ENCODE measurements around the gene TLX2. TPM values are rescaled to one million over a fixed set of nuclear protein-coding genes. Genes with fewer than 3 reads are reported as not detected.

Gene TLX2
- total and polyA plus RNA-seq, 2 experiments from 2014 or later, result 0.16 to 0.21 TPM

- Mint-ChIP-seq H3K36me3 (ENCODE audit: low read depth) (peaks cover 14% of the 10 kb centered on the region), H3K27ac (no peak overlapping the region), H3K9me3 (no peaks in the 10 kb centered on the region; the same call in 2 of the 3 replicates), H3K27me3 (ENCODE audit: insufficient read depth, low read depth, poor library complexity) (peaks cover 6% of the 10 kb centered on the region), H3K4me1 (no peaks in the 10 kb centered on the region; the same call in none of the 3 replicates), H3K4me3 (no peak overlapping the region)
- no peaks in the 10 kb centered on the region for H3K4me1 ChIP-seq (ENCODE audit: insufficient read depth)
- no peaks in the 10 kb centered on the region for H3F3A ChIP-seq (replicated peaks; ENCODE audit: low read depth)
- no peak for TF ChIP-seq STAT1 (IDR thresholded peaks at IDR 0.05; ENCODE audit: unreplicated experiment)
- TF ChIP-seq ZNF114 (CRISPR knock-in tag; IDR thresholded peaks at IDR 0.05), result no peak
- TF ChIP-seq ETS1 (IDR thresholded peaks at IDR 0.05), result no peak
- no peak for TF ChIP-seq CTCF (conservative IDR thresholded peaks at IDR 0.05; ENCODE audit: low read depth in 2 of 2)
- no peak for TF ChIP-seq EZH2phosphoT487 (IDR thresholded peaks at IDR 0.05; ENCODE audit: unreplicated experiment)
- TF ChIP-seq POLR2AphosphoS5 (IDR thresholded peaks at IDR 0.05; ENCODE audit: low read depth), result no peak
- no peak for TF ChIP-seq ZNF331 (CRISPR knock-in tag; IDR thresholded peaks at IDR 0.05; ENCODE audit: low read depth)
- TF ChIP-seq CREB1 (CRISPR knock-in tag; IDR thresholded peaks at IDR 0.05; ENCODE audit: low read depth), result no peak
- no peak for TF ChIP-seq EZH2 (IDR thresholded peaks at IDR 0.05; ENCODE audit: low read depth, unreplicated experiment)
- no peak for TF ChIP-seq JUNB (IDR thresholded peaks at IDR 0.05; ENCODE audit: unreplicated experiment)
- no peak for TF ChIP-seq NANOG (IDR thresholded peaks at IDR 0.05; ENCODE audit: borderline replicate concordance)
- TF ChIP-seq REST (IDR thresholded peaks at IDR 0.05; ENCODE audit: unreplicated experiment), result no peak
- no peak for TF ChIP-seq ZNF462 (CRISPR knock-in tag; IDR thresholded peaks at IDR 0.05)
- H3K4me2 ChIP-seq, result no peak overlapping the region
- H3K9me2 ChIP-seq (ENCODE audit: insufficient read depth), result no peaks in the 10 kb centered on the region
- no peak overlapping the region for H3K4me3 ChIP-seq
- H4K20me1 ChIP-seq (replicated peaks; ENCODE audit: insufficient read depth), result no peaks in the 10 kb centered on the region; the same call in 1 of the 2 replicates
- no peak for DNase-seq (ENCODE audit: low spot score)
- no peak overlapping the region for H3K27ac ChIP-seq (ENCODE audit: low read depth)
- H2AFZ ChIP-seq, result no peak overlapping the region
- no peak for ATAC-seq
- H3K36me3 ChIP-seq (ENCODE audit: insufficient read depth), result no peaks in the 10 kb centered on the region
- no peaks in the 10 kb centered on the region for H3K79me2 ChIP-seq (replicated peaks; ENCODE audit: insufficient read depth)
- no peaks in the 10 kb centered on the region for H3K27me3 ChIP-seq (ENCODE audit: insufficient read depth)
Observed at GRCh38 chr2:74537140-74537539, 22.9 kb downstream of the TLX2 start.
